ENCODE measurements around the gene ASB3. TPM values are rescaled to one million over a fixed set of nuclear protein-coding genes. Genes with fewer than 3 reads are reported as not detected.

ASB3 gene
- total RNA-seq, 1 donor from 2014 or later = 36.6 TPM

DNA sequence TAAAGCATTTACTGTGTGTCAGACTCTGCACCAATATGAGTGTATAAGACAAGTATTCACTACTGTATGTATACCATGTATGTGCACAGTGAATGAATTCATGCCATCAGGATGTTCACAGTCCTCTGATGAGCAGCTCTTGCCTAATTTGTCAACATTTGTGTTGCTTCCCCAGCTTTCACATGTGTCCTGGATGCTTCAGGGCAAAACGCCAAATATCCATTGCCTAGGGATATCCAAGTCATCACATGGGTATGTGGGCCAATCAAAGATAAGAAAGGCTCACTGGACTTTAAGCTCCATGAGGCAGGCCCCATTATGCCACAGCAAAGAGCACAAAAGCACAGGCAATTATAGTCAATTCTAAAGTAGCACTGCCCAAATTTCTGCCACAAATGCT is 153.3 kb downstream of the ASB3 start:
- H3K9me3 Mint-ChIP-seq = peaks cover under 1% of the 10 kb centered on the region
- H3K36me3 Mint-ChIP-seq = no peaks in the 10 kb centered on the region
- DNase-seq (ENCODE audit: low spot score in 2 of 2, unreplicated experiment in 2 of 2) = no peak
- peaks cover 2% of the 10 kb centered on the region for H3K4me1 Mint-ChIP-seq
- H3K4me3 Mint-ChIP-seq = no peak overlapping the region
- TF ChIP-seq, protein P1, sequence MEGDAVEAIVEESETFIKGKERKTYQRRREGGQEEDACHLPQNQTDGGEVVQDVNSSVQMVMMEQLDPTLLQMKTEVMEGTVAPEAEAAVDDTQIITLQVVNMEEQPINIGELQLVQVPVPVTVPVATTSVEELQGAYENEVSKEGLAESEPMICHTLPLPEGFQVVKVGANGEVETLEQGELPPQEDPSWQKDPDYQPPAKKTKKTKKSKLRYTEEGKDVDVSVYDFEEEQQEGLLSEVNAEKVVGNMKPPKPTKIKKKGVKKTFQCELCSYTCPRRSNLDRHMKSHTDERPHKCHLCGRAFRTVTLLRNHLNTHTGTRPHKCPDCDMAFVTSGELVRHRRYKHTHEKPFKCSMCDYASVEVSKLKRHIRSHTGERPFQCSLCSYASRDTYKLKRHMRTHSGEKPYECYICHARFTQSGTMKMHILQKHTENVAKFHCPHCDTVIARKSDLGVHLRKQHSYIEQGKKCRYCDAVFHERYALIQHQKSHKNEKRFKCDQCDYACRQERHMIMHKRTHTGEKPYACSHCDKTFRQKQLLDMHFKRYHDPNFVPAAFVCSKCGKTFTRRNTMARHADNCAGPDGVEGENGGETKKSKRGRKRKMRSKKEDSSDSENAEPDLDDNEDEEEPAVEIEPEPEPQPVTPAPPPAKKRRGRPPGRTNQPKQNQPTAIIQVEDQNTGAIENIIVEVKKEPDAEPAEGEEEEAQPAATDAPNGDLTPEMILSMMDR (IDR thresholded peaks at IDR 0.05; ENCODE audit: unreplicated experiment) = no peak
- no peaks in the 10 kb centered on the region for H3K27me3 Mint-ChIP-seq (ENCODE audit: low read depth)
- H3K27ac Mint-ChIP-seq = no peak overlapping the region

- peaks cover 2% of the 10 kb centered on the region for H3K4me1 Mint-ChIP-seq
- no peaks in the 10 kb centered on the region for H3K36me3 Mint-ChIP-seq
Observed at GRCh38 chr2:53632714-53633113, 154.0 kb downstream of the ASB3 start.

DNA sequence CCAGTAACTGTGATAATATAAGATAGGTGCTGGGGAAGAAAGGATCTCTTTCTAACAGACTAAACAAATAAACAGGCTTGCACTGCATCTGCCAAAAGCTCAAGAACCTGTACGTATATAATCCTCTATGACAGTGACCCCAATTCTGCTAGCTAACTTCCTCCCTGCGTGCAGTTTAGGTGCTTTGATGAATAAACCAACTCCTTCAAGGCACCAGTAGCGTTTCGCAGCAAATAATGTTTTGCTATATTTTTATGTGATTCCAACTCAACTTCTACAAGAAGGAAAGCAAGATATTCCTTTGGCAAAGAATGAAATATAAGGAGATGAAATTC is 154.7 kb downstream of the ASB3 start:
- Mint-ChIP-seq H3K27ac (no peak overlapping the region), H3K9me3 (no peaks in the 10 kb centered on the region), H3K4me1 (peaks cover 2% of the 10 kb centered on the region), H3K4me3 (no peak overlapping the region), H3K36me3 (no peaks in the 10 kb centered on the region), H3K27me3 (ENCODE audit: low read depth) (no peaks in the 10 kb centered on the region)
- TF ChIP-seq, protein P1 (IDR thresholded peaks at IDR 0.05; ENCODE audit: unreplicated experiment) = no peak
- no peak for DNase-seq (ENCODE audit: low spot score in 2 of 2, unreplicated experiment in 2 of 2)

More at GRCh38 chr2:53632714-53633113, 154.0 kb downstream of the ASB3 start:
- Mint-ChIP-seq H3K27me3 (ENCODE audit: low read depth) (no peaks in the 10 kb centered on the region), H3K27ac (no peak overlapping the region), H3K4me3 (no peak overlapping the region), H3K9me3 (no peaks in the 10 kb centered on the region)
- no peak for DNase-seq (ENCODE audit: low spot score in 2 of 2, unreplicated experiment in 2 of 2)
- TF ChIP-seq, protein P1 (IDR thresholded peaks at IDR 0.05; ENCODE audit: unreplicated experiment) = no peak

DNA sequence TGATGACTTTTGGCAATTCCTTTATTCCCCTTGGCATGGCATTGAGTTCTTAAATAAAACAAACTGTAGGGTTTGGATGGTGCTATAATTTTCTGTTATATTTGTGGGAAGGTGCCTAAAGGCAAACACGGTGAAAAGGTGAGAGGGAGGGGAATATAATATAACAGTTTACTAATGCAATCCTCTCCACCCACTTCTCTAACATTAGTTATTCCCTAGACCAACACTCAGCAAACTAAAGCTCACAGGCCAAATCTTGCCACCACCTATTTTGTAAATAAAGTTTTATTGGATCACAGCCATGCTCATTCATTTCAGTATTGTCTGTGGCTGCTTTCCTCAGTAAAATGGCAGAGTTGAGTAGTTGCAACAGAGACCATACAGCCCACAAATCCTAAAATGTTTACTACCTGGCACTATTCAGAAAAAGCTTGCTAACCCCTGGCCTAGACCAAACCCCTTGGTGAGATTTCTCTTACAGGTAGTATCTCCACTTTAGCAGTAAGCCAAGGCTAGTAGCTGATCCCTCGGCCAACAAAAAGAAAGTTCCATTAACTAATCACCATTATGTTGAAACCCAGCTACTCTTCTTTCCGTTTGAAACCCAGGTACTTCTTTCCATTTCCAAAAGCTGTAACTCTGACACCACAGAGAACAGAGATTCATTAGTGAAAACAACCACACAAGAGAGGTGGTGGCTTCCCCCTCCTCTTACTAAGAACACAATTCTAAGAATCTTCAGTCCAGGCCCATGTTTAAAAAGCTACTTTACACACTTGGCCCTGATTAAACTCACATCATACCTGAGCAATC is 155.2 kb downstream of the ASB3 start:
- H3K27ac Mint-ChIP-seq = no peak overlapping the region
- DNase-seq (ENCODE audit: low spot score in 2 of 2, unreplicated experiment in 2 of 2) = no peak
- H3K27me3 Mint-ChIP-seq (ENCODE audit: low read depth) = no peaks in the 10 kb centered on the region
- no peaks in the 10 kb centered on the region for H3K9me3 Mint-ChIP-seq
- TF ChIP-seq, protein P1 (IDR thresholded peaks at IDR 0.05; ENCODE audit: unreplicated experiment) = no peak
- H3K4me1 Mint-ChIP-seq = peaks cover 2% of the 10 kb centered on the region
- no peaks in the 10 kb centered on the region for H3K36me3 Mint-ChIP-seq
- H3K4me3 Mint-ChIP-seq = no peak overlapping the region

- TF ChIP-seq, protein P1 (IDR thresholded peaks at IDR 0.05; ENCODE audit: unreplicated experiment) = no peak
- Mint-ChIP-seq H3K4me1 (peaks cover 2% of the 10 kb centered on the region), H3K27ac (no peak overlapping the region), H3K4me3 (no peak overlapping the region), H3K27me3 (ENCODE audit: low read depth) (no peaks in the 10 kb centered on the region), H3K36me3 (no peaks in the 10 kb centered on the region), H3K9me3 (no peaks in the 10 kb centered on the region)
- no peak for DNase-seq (ENCODE audit: low spot score in 2 of 2, unreplicated experiment in 2 of 2)
Observed at GRCh38 chr2:53630026-53630606, 156.6 kb downstream of the ASB3 start.

All from mesothelial cell of epicardium (in vitro differentiated cells).